K562 treated with DMSO at 1 percent for 4 hours (cell line): Measurements from ENCODE around the gene CRYBB3. TPM values are rescaled to one million over a fixed set of nuclear protein-coding genes. Genes with fewer than 3 reads are reported as not detected.

Experiments used
- total RNA-seq: library from RNA; unstranded; fragments of 300-600 nt; gene quantifications from 2 replicates; pipeline ENCODE4 v1.2.3, GENCODE V29; 2022; ENCODE audit not compliant: insufficient read depth

Gene CRYBB3
- total RNA-seq: not detected in 2 replicates

DNA sequence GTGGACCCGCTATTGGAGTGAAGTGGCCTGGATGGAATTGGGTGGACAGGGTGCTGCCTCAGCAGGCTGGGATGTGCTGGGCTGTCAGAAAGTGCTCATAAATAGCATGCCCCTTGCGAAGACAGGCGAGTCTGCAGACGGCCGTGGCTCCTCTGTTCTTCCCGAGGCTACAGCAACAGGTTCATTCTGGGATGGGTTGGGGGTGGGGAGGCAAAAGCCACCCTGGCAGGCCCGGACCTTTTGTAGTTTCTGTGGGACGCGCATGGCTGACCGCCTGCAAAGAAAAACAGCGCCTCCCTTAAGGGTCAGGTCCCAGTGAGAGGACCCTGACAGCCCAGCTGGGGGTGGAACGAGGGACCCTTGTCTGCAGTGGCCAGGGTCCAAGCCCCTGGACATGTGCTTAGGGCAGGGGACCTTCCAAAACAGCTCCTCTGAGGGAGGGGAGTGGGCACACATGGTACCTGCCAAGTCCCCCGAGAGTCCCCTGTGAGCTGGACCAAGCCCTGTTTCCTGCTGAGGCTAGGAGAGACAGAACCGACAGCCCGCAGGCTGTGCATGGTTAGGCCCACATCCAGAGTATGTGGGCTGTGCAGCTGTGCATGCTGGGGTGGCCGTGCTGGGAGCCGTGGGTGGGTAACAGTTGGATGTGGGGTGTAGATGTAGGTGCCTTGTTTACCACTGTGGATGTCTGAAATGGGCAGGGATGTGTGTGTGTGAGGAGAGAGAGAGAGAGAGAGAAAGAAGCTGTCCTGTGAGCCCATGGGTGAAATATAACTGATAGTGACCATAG lies at the start of gene CRYBB3:
Gene CRYBB3 (plus strand): TSS at position 128 of the 790 bp plus-strand sequence. CDS start 1,539 bp downstream, outside the sequence.

DNA sequence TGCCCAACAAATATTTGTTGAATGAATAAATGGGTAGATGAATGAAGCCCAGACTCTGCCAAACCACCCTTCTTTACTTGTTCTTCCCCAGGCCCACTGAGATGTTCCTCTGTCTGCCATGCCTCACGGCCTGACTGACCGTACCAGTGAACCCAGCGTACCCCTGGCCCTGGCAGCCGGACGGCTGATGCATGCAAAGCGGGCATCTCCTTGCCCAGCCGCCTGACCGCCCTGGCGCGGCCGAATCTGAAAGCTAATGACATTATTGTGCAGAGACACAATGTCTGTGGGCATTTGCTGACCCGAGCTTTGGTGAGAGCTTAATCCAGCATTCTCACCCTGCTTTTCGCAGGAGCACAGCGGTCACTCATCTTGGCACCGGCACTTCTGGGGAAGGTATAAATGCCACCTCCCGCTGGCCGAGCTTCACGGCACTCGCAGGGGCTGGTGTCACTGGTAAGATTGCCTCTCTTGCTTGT lies 19.6 kb downstream of the CRYBB3 start, which contains the start of gene CRYBB2:
Gene CRYBB2 (plus strand): TSS at position 429 of the 479 bp plus-strand sequence. CDS start 1,791 bp downstream, outside the sequence.

Other genes starting within 250 kb of the CRYBB3 start
- not detected in 2 replicates for gene KIAA1671, start 247.1 kb upstream of the CRYBB3 start, total RNA-seq
- gene CRYBB2, start 19.8 kb downstream of the CRYBB3 start, total RNA-seq: not detected in 2 replicates